H9 (cell line): Measurements from ENCODE around the gene CALR. TPM values are rescaled to one million over a fixed set of nuclear protein-coding genes. Genes with fewer than 3 reads are reported as not detected.

Experiments
- DNase-seq: peaks from one replicate; pipeline ENCODE4 v3.0.0-alpha.2; 2017
- H2AFZ ChIP-seq: one replicate; pipeline ENCODE4 v1.6.1; 2013; ENCODE audit warnings: mild to moderate bottlenecking, low read length, control low read depth, moderate library complexity
- H2AK5ac ChIP-seq: 2 replicates; pipeline ENCODE4 v1.6.1; 2013; ENCODE audit warnings: low read length, control low read depth, mixed read lengths; ENCODE audit not compliant: insufficient read length
- H2BK120ac ChIP-seq: one replicate; pipeline ENCODE4 v1.6.1; 2013; ENCODE audit warnings: low read depth, mild to moderate bottlenecking, low read length, control low read depth, inconsistent platforms; ENCODE audit not compliant: poor library complexity, severe bottlenecking
- H2BK12ac ChIP-seq: 2 replicates; pipeline ENCODE4 v1.6.1; 2013; ENCODE audit warnings: low read length, control low read depth, mixed read lengths, low read depth; ENCODE audit not compliant: insufficient read length
- H2BK15ac ChIP-seq: 2 replicates; pipeline ENCODE4 v1.6.1; 2013; ENCODE audit warnings: low read depth, low read length, control low read depth
- H2BK20ac ChIP-seq: one replicate; pipeline ENCODE4 v1.6.1; 2013; ENCODE audit warnings: low read depth, mild to moderate bottlenecking, low read length, control low read depth, inconsistent platforms; ENCODE audit not compliant: poor library complexity, severe bottlenecking
- H2BK5ac ChIP-seq: 2 replicates; pipeline ENCODE4 v1.6.1; 2013; ENCODE audit warnings: low read length, control low read depth, mixed read lengths; ENCODE audit not compliant: insufficient read length
- H3K14ac ChIP-seq: 2 replicates; pipeline ENCODE4 v1.6.1; 2013; ENCODE audit warnings: low read length, control low read depth; ENCODE audit not compliant: insufficient read depth
- H3K18ac ChIP-seq: 2 replicates; pipeline ENCODE4 v1.6.1; 2013; ENCODE audit warnings: low read depth, mild to moderate bottlenecking, mixed read lengths, low read length, control low read depth; ENCODE audit not compliant: insufficient read length
- H3K23ac ChIP-seq: 2 replicates; pipeline ENCODE4 v1.6.1; 2013; ENCODE audit warnings: low read length, control low read depth, mixed read lengths, low read depth; ENCODE audit not compliant: insufficient read length
- H3K23me2 ChIP-seq: 2 replicates; pipeline ENCODE4 v1.6.1; 2013; ENCODE audit warnings: low read depth, mild to moderate bottlenecking, mixed read lengths, low read length, control low read depth; ENCODE audit not compliant: insufficient read length, poor library complexity, severe bottlenecking
- H3K27ac ChIP-seq: 2 replicates; pipeline ENCODE4 v1.5.1; 2013; ENCODE audit warnings: low read length, control low read depth, mixed read lengths, low read depth; ENCODE audit not compliant: insufficient read length
- H3K27me3 ChIP-seq: 2 replicates; pipeline ENCODE4 v1.6.1; 2013; ENCODE audit warnings: low read length, control low read depth, inconsistent platforms; ENCODE audit not compliant: insufficient read depth
- H3K4ac ChIP-seq: 2 replicates; pipeline ENCODE4 v1.6.1; 2013; ENCODE audit warnings: low read depth, mild to moderate bottlenecking, control low read depth, inconsistent platforms, low read length, moderate library complexity
- H3K4me1 ChIP-seq: 2 replicates; pipeline ENCODE4 v1.6.1; 2013; ENCODE audit warnings: low read length, control low read depth, inconsistent platforms; ENCODE audit not compliant: insufficient read depth
- H3K4me2 ChIP-seq: 2 replicates; pipeline ENCODE4 v1.6.1; 2013; ENCODE audit warnings: low read length, control low read depth, mixed read lengths; ENCODE audit not compliant: insufficient read length, insufficient read depth
- H3K56ac ChIP-seq: 2 replicates; pipeline ENCODE4 v1.6.1; 2013; ENCODE audit warnings: low read depth, mild to moderate bottlenecking, mixed read lengths, low read length, control low read depth; ENCODE audit not compliant: insufficient read length
- H3K79me1 ChIP-seq: 2 replicates; pipeline ENCODE4 v1.6.1; 2013; ENCODE audit warnings: low read depth, mild to moderate bottlenecking, moderate library complexity, low read length, control low read depth, inconsistent platforms; ENCODE audit not compliant: insufficient read depth, poor library complexity, severe bottlenecking
- H3K79me2 ChIP-seq: 2 replicates; pipeline ENCODE4 v1.6.1; 2013; ENCODE audit warnings: low read length, control low read depth, inconsistent platforms; ENCODE audit not compliant: insufficient read depth
- H3K9ac ChIP-seq: 2 replicates; pipeline ENCODE4 v1.6.1; 2013; ENCODE audit warnings: low read length, control low read depth, mixed read lengths; ENCODE audit not compliant: insufficient read length; ENCODE audit errors: extremely low read depth
- H3K9me3 ChIP-seq: one replicate; pipeline ENCODE4 v1.6.1; 2013; ENCODE audit warnings: low read depth, low read length, inconsistent platforms; ENCODE audit not compliant: control insufficient read depth
- H3T11ph ChIP-seq: one replicate; pipeline ENCODE4 v1.6.1; 2013; ENCODE audit warnings: mild to moderate bottlenecking, low read length, control low read depth, inconsistent platforms
- H4K20me1 ChIP-seq: one replicate; pipeline ENCODE4 v1.6.1; 2013; ENCODE audit not compliant: control insufficient read depth, insufficient read length, insufficient read depth
- H4K5ac ChIP-seq: 2 replicates; pipeline ENCODE4 v1.6.1; 2013; ENCODE audit warnings: low read depth, mild to moderate bottlenecking, mixed read lengths, low read length, control low read depth; ENCODE audit not compliant: insufficient read length
- H4K8ac ChIP-seq: replicated peaks from 2 replicates; pipeline ENCODE4 v1.6.1; 2013; ENCODE audit warnings: low read length, control low read depth, mixed read lengths, low read depth; ENCODE audit not compliant: insufficient read length
- H4K91ac ChIP-seq: 2 replicates; pipeline ENCODE4 v1.6.1; 2013; ENCODE audit warnings: low read depth, mild to moderate bottlenecking, moderate library complexity, mixed read lengths, low read length, control low read depth; ENCODE audit not compliant: insufficient read length
- H3K27ac Mint-ChIP-seq, 3 experiments: 2 replicates in 2 of 3; 3 replicates in 1 of 3; pipeline ENCODE4 v1.8.0; 2020 to 2021; ENCODE audit warnings: mixed read lengths in 3 of 3, mild to moderate bottlenecking in 1 of 3, moderate library complexity in 1 of 3
- H3K27me3 Mint-ChIP-seq: 2 replicates; pipeline ENCODE4 v1.8.0; 2021; ENCODE audit warnings: low read depth, mild to moderate bottlenecking, moderate library complexity, mixed read lengths
- H3K36me3 Mint-ChIP-seq, 3 experiments: 2 replicates in 2 of 3; 3 replicates in 1 of 3; pipeline ENCODE4 v1.8.0; 2020 to 2021; ENCODE audit warnings: low read depth in 3 of 3, mixed read lengths in 3 of 3; ENCODE audit not compliant: insufficient read depth in 1 of 3
- H3K4me1 Mint-ChIP-seq, 2 experiments: 2 replicates each; pipeline ENCODE4 v1.8.0; 2020; ENCODE audit warnings: mixed read lengths in 2 of 2
- H3K4me3 Mint-ChIP-seq, 2 experiments: 2 replicates in 1 of 2; 3 replicates in 1 of 2; pipeline ENCODE4 v1.8.0; 2020 to 2021; ENCODE audit warnings: mild to moderate bottlenecking in 2 of 2, mixed read lengths in 2 of 2, moderate library complexity in 1 of 2
- H3K9me3 Mint-ChIP-seq, 2 experiments: 2 replicates in 1 of 2; 3 replicates in 1 of 2; pipeline ENCODE4 v1.8.0; 2020; ENCODE audit warnings: mild to moderate bottlenecking in 2 of 2, mixed read lengths in 2 of 2, moderate library complexity in 1 of 2
- CTCF ChIP-seq: fragments of 200-600 bp; sonication (generic); conservative IDR thresholded peaks from 3 replicates; pipeline ENCODE4 v1.8.0; 2021; ENCODE audit warnings: antibody characterized with exemption, mild to moderate bottlenecking
- WGBS: extraction: QIAGEN DNeasy Blood & Tissue Kit; methylation state at CpG from one replicate; pipeline ENCODE4 v1.1.7; 2013; ENCODE audit warnings: missing lambda C conversion rate, low lambda C conversion rate, mixed read lengths; ENCODE audit not compliant: insufficient read length; ENCODE audit errors: extremely low coverage; 5-methylcytosine and 5-hydroxymethylcytosine counted together
- total RNA-seq: library from RNA; stranded (reverse); gene quantifications from 2 replicates; pipeline ENCODE4 v1.2.1, GENCODE V29; 2021

CALR gene
- total RNA-seq, 1 experiment from 2014 or later: 887 TPM

- peaks cover 35 to 39% (median 37%) of the 10 kb centered on the region in 3 experiments; a peak in 6 of 7 replicates for H3K36me3 Mint-ChIP-seq
Observed at GRCh38 chr19:12921047-12921446, 17.4 kb upstream of the CALR start.

More at GRCh38 chr19:12921047-12921446, 17.4 kb upstream of the CALR start:
- H3K79me2 ChIP-seq: no peaks in the 10 kb centered on the region
- H4K20me1 ChIP-seq: no peaks in the 10 kb centered on the region
- no peak overlapping the region for H2BK12ac ChIP-seq
- no peak overlapping the region for H3K9ac ChIP-seq
- no peak overlapping the region for H3K23ac ChIP-seq
- no peak for TF ChIP-seq CTCF
- no peak overlapping the region for H2AFZ ChIP-seq
- no peak overlapping the region for H4K8ac ChIP-seq
- H2BK5ac ChIP-seq: no peak overlapping the region
- Mint-ChIP-seq H3K27ac (peak overlapping the region in 1 of 3 experiments; percentile 51; a peak in 1 of 7 replicates), H3K4me1 (0 out of 4 replicates have a peak, but pooled peaks cover 0 to 6% of the 10 kb centered on the region in 2 experiments), H3K9me3 (peaks cover 7 to 8% of the 10 kb centered on the region in 2 experiments), H3K4me3 (no peak overlapping the region), H3K27me3 (peaks cover 21% of the 10 kb centered on the region)
- no peaks in the 10 kb centered on the region for H3K79me1 ChIP-seq
- H3K56ac ChIP-seq: no peak overlapping the region
- H2AK5ac ChIP-seq: no peak overlapping the region
- no peaks in the 10 kb centered on the region for H3K23me2 ChIP-seq
- no peak overlapping the region for H2BK20ac ChIP-seq
- H4K91ac ChIP-seq: no peak overlapping the region
- H2BK120ac ChIP-seq: no peak overlapping the region
- no peak overlapping the region for H3K14ac ChIP-seq
- H3K18ac ChIP-seq: no peak overlapping the region
- H3K27me3 ChIP-seq: peaks cover 5% of the 10 kb centered on the region; the same call in 1 of the 2 replicates
- no peak overlapping the region for H3K4me2 ChIP-seq
- H3T11ph ChIP-seq: no peak overlapping the region
- no peak overlapping the region for H2BK15ac ChIP-seq
- no peak overlapping the region for H4K5ac ChIP-seq
- no peak for DNase-seq
- H3K27ac ChIP-seq: no peak overlapping the region
- H3K9me3 ChIP-seq: no peaks in the 10 kb centered on the region
- no peaks in the 10 kb centered on the region for H3K4me1 ChIP-seq
- WGBS: no CpG with 5 or more reads among the region's 3 CpGs
- no peak overlapping the region for H3K4ac ChIP-seq
